Neural crest cell (in vitro differentiated cells): Measurements from ENCODE around the gene BCL2L1. TPM values are rescaled to one million over a fixed set of nuclear protein-coding genes. Genes with fewer than 3 reads are reported as not detected.

Experiments
- DNase-seq: peaks from one replicate; pipeline ENCODE4 v3.0.0; 2021; ENCODE audit warnings: low read depth, mixed read lengths, low spot score
- H3K27ac Mint-ChIP-seq: one replicate; pipeline ENCODE4 v1.8.0; 2021; ENCODE audit warnings: mild to moderate bottlenecking, mixed read lengths; ENCODE audit not compliant: unreplicated experiment
- H3K27me3 Mint-ChIP-seq: 2 replicates; pipeline ENCODE4 v1.8.0; 2021; ENCODE audit warnings: low read depth, mild to moderate bottlenecking, mixed read lengths
- H3K36me3 Mint-ChIP-seq: 2 replicates; pipeline ENCODE4 v1.8.0; 2021; ENCODE audit warnings: low read depth, mild to moderate bottlenecking, mixed read lengths
- H3K4me1 Mint-ChIP-seq: 2 replicates; pipeline ENCODE4 v1.8.0; 2021; ENCODE audit warnings: mixed read lengths
- H3K4me3 Mint-ChIP-seq: one replicate; pipeline ENCODE4 v1.8.0; 2021; ENCODE audit warnings: mild to moderate bottlenecking, mixed read lengths
- H3K9me3 Mint-ChIP-seq: 2 replicates; pipeline ENCODE4 v1.8.0; 2021; ENCODE audit warnings: mixed read lengths
- total RNA-seq: library from RNA; stranded (reverse); gene quantifications from 2 replicates; pipeline ENCODE4 v1.2.1, GENCODE V29; 2021
- TF ChIP-seq, protein P1 (sequence below): fragments of 200-600 bp; sonication (generic); conservative IDR thresholded peaks from 2 replicates; pipeline ENCODE4 v1.5.0; 2021; ENCODE audit warnings: antibody characterized with exemption, mild to moderate bottlenecking

BCL2L1 gene
- total RNA-seq, 1 donor from 2014 or later: 74.3 TPM

GRCh38 chr20:31642837-31643236 is 79.8 kb downstream of the BCL2L1 start:
- H3K4me3 Mint-ChIP-seq: no peak overlapping the region
- no peak overlapping the region for H3K27ac Mint-ChIP-seq
- no peaks in the 10 kb centered on the region for H3K9me3 Mint-ChIP-seq
- no peak for DNase-seq
- peaks cover 3% of the 10 kb centered on the region for H3K27me3 Mint-ChIP-seq
- H3K36me3 Mint-ChIP-seq: no peaks in the 10 kb centered on the region
- TF ChIP-seq, protein P1, sequence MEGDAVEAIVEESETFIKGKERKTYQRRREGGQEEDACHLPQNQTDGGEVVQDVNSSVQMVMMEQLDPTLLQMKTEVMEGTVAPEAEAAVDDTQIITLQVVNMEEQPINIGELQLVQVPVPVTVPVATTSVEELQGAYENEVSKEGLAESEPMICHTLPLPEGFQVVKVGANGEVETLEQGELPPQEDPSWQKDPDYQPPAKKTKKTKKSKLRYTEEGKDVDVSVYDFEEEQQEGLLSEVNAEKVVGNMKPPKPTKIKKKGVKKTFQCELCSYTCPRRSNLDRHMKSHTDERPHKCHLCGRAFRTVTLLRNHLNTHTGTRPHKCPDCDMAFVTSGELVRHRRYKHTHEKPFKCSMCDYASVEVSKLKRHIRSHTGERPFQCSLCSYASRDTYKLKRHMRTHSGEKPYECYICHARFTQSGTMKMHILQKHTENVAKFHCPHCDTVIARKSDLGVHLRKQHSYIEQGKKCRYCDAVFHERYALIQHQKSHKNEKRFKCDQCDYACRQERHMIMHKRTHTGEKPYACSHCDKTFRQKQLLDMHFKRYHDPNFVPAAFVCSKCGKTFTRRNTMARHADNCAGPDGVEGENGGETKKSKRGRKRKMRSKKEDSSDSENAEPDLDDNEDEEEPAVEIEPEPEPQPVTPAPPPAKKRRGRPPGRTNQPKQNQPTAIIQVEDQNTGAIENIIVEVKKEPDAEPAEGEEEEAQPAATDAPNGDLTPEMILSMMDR: no peak
- H3K4me1 Mint-ChIP-seq: no peaks in the 10 kb centered on the region

- no peaks in the 10 kb centered on the region for H3K9me3 Mint-ChIP-seq
- no peak for DNase-seq
- TF ChIP-seq, protein P1: no peak
- H3K4me1 Mint-ChIP-seq: no peaks in the 10 kb centered on the region
- H3K4me3 Mint-ChIP-seq: no peak overlapping the region
- H3K27ac Mint-ChIP-seq: no peak overlapping the region
- H3K27me3 Mint-ChIP-seq: peaks cover 3% of the 10 kb centered on the region
- H3K36me3 Mint-ChIP-seq: no peaks in the 10 kb centered on the region
These were observed 81.3 kb downstream of the BCL2L1 start for GRCh38 chr20:31641391-31641790.

GRCh38 chr20:31640259-31640658 is 82.4 kb downstream of the BCL2L1 start:
- H3K27me3 Mint-ChIP-seq: peaks cover 3% of the 10 kb centered on the region
- no peak overlapping the region for H3K4me3 Mint-ChIP-seq
- no peaks in the 10 kb centered on the region for H3K9me3 Mint-ChIP-seq
- DNase-seq: no peak
- H3K4me1 Mint-ChIP-seq: no peaks in the 10 kb centered on the region
- no peak overlapping the region for H3K27ac Mint-ChIP-seq
- H3K36me3 Mint-ChIP-seq: no peaks in the 10 kb centered on the region
- TF ChIP-seq, protein P1: no peak

DNA sequence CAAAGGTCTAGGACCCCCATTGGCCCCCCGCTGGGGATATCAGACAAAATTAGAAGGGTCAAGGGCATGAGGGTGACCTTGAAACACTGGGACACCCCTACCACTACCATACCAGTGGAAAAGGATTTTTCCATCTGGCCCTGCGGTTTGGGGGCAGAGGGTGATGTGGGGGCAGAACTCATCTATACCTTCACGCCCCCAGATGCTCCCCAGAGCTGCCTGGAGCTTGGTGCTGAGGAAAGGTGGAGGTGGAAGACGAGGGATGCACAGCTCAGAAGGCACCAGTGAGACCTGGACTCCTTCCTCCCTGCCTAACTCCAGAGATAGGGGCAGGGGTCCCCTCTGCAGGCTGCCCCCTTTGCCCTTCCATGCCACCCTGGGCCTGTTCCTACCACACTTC is 83.9 kb downstream of the BCL2L1 start:
- Mint-ChIP-seq H3K4me1 (no peaks in the 10 kb centered on the region), H3K4me3 (no peak overlapping the region), H3K27ac (no peak overlapping the region), H3K9me3 (no peaks in the 10 kb centered on the region), H3K27me3 (peaks cover 3% of the 10 kb centered on the region), H3K36me3 (no peaks in the 10 kb centered on the region)
- DNase-seq: no peak
- TF ChIP-seq, protein P1: no peak

DNA sequence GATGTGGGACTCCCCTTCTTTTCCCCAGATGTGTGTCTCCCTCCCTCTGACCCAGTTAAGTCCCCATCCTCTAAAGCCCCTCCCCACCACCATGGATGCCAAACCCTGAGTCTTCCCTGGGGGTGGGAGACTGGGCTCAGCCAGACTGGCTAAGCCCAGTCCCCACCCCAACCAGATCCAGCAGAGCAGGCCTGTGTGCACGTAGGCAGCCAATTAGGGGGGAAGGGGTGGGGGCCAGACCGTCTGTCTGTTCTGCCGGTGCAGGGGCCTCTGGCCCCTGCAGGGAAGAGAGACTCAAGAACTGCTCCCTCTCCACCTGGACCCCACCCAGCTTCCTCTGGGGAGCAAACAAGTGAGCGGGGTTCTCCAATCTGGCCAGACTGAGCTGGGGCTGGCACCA is 84.4 kb downstream of the BCL2L1 start:
- DNase-seq: no peak
- H3K36me3 Mint-ChIP-seq: no peaks in the 10 kb centered on the region
- no peaks in the 10 kb centered on the region for H3K4me1 Mint-ChIP-seq
- TF ChIP-seq, protein P1: no peak
- peaks cover 3% of the 10 kb centered on the region for H3K27me3 Mint-ChIP-seq
- no peak overlapping the region for H3K27ac Mint-ChIP-seq
- no peaks in the 10 kb centered on the region for H3K9me3 Mint-ChIP-seq
- no peak overlapping the region for H3K4me3 Mint-ChIP-seq

DNA sequence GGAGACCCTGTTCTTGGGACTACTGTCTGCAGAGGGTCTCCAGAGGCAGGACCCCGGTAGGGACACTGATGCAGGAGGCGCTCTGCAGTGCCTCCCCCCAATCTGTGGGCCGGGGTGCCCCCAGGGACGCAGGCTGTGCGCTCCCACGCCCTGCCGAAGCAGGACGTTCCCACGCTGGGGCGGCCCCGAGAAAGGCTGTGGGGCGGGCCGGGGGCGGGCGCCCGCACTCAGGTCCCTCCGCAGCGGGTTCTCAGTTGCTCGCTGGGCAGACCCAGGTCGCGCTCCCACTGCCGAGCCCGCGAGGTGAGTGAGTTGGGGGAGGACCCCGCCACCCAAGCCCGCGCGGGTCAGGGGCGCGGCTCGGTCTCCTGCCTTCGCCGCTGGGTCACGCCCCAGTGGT is 85.0 kb downstream of the BCL2L1 start, which contains the start of gene COX4I2:
Gene COX4I2, plus strand, starts transcription at position 253 of the 400 bp plus-strand sequence. CDS start 1,106 bp downstream, outside the sequence.
- Mint-ChIP-seq H3K27me3 (peaks cover 3% of the 10 kb centered on the region), H3K9me3 (no peaks in the 10 kb centered on the region), H3K36me3 (no peaks in the 10 kb centered on the region), H3K4me1 (no peaks in the 10 kb centered on the region), H3K4me3 (no peak within 1 kb of the TSS), H3K27ac (no peak within 1 kb of the TSS)
- no peak for DNase-seq
- TF ChIP-seq, protein P1: no peak
